HuH-7 (cell line): ENCODE measurements around the gene STK32B.
"Not testable (repeated sequence)": the region's sequence is repeated elsewhere in the genome, so short reads cannot be mapped to it uniquely, and the experiment has no call there.

Source experiments
- DNase-seq: peaks from one replicate; pipeline ENCODE4 v3.0.0; 2011; ENCODE audit warnings: low spot score

Gene STK32B

DNA sequence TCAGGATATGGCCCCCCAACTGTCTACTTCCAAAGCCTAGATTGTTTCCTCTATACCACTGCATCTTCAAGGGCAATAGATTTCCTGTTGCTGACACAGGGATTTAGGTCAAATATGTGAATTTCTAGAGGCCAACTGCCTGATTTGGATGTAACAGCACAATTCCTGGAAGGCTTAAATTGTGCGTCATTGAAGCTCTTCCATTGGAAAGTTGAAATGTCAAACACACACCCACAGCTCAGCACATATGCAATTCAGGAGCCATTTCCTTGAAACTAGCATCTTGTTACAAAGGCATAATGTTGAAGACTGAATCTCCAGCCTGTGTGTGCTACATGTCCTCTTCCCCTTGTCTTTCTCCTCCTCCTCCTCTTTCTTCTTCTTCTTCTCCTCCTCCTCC lies 158.6 kb downstream of the STK32B start:
- no peak for DNase-seq

GRCh38 chr4:5211282-5211839 lies 160.1 kb downstream of the STK32B start:
- DNase-seq: no peak

GRCh38 chr4:5212255-5213013 lies 161.2 kb downstream of the STK32B start:
- DNase-seq: no peak

- DNase-seq: no peak
These were observed 161.9 kb downstream of the STK32B start for GRCh38 chr4:5213087-5213595.

DNA sequence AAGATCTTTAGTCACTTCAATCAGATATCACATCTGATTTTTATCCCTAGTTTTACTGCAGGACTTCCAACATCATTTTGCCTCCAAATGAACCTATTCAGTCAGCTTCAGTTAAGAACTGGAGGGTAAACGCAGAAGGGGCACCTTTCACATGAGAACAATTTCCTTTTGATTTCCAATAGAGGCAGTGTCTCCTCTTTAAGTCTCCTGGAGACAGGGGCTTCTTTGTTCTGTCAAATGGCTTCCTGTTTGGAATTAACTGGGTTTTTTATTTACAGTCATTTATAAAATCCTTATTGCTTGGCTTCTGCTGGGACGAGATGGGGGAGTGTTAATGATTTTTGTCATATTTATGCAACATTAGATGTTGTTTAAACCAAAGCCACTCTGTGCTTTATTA lies 164.0 kb downstream of the STK32B start:
- no peak for DNase-seq

- no peak for DNase-seq
These were observed 166.1 kb downstream of the STK32B start for GRCh38 chr4:5217421-5217820.

GRCh38 chr4:5218376-5219069 lies 167.2 kb downstream of the STK32B start:
- DNase-seq: no peak

GRCh38 chr4:5220028-5220427 lies 168.7 kb downstream of the STK32B start:
- no peak for DNase-seq

DNA sequence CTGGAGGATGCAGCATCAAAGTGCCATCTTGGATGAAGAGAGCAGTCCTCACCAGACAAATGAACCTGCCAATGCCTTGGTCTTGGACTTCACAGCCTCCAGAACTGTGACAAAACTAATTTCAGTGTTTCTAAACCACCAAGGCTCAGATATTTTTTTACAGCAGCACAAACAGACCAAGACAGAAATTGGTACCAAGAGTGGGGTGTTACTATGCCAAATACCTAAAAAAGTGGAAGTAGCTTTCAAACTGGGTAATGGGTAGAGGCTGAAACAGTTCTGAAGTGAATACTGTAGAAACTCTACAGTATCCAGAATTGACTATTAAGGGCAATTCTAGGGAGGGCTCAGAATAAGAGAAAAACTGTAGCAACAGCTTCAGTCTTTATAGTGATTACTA lies 170.8 kb downstream of the STK32B start:
- no peak for DNase-seq

DNA sequence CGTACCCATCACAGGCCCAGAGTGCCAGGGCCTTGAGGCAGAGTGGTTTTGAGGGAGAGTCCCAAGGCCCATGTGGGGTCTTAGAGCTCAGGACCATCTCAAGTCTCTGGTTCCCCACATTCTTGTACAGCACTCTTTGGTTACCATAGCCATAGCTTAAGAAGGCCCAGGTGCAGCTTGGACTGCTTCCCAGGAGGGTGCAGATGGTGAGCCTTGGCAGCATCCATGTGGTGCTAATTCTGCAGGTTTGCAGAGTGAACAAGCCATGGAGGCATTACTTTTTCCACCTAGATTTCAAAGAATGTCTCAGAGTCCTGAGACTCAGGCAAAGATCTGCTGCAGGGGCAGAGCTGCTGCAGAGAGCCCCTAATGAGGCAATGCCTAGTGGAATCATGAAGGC lies 171.7 kb downstream of the STK32B start:
- no peak for DNase-seq

DNA sequence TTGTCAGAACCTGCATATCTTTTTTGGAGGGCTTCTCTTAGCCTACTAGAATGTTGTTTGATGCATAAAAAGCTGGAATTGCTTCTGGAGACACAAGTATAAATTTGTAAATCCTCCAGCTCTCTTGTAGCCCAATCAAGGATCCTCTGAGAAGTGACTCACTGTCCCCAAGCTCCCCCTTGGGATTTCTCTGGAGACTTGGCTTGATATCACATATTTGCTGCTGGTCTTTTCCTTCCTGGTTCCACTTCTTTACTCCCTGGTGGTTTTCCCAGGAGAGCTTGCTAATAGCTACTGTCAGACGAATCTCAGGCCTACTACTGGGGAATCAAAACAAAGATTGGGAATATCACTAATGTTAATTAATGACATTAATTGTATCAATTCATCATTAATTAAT lies 173.1 kb downstream of the STK32B start:
- no peak for DNase-seq

DNA sequence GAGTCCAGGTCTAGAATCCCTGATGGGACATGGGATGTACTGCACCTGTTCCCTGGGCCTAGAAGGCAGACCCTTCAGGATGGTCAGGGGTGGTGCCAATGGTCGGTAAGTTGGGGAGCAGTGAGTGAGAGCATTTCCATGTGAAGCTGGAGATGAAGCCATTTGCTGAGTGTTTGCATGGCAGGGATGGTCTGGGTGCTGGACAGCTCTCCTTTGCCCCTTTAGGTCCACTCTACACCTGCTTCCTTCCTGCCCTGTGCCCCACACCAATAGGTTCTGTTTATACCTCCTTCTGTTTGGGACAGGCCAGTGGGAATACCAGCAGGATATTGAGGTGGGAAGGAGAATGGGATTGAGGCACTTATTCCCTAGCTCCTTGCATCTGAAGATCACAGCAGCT lies 181.3 kb downstream of the STK32B start:
- no peak for DNase-seq

GRCh38 chr4:5237086-5237660 lies 185.9 kb downstream of the STK32B start:
- DNase-seq: no peak

GRCh38 chr4:5238173-5238572 lies 186.9 kb downstream of the STK32B start:
- DNase-seq: no peak

DNA sequence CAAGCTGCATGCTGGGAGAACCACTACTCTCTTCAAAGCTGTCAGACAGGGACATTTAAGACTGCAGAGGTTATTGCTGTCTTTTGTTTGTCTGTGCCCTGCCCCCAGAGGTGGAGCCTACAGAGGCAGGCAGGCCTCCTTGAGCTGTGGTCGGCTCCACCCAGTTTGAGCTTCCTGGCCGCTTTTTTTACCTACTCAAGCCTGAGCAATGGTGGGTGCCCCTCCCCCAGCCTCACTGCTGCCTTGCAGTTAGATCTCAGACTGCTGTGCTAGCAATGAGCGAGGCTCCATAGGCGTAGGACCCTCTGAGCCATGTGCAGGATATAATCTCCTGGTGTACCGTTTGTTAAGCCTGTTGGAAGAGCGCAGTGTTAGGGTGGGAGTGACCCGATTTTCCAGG lies 195.8 kb downstream of the STK32B start:
- DNase-seq: not testable (repeated sequence)

DNA sequence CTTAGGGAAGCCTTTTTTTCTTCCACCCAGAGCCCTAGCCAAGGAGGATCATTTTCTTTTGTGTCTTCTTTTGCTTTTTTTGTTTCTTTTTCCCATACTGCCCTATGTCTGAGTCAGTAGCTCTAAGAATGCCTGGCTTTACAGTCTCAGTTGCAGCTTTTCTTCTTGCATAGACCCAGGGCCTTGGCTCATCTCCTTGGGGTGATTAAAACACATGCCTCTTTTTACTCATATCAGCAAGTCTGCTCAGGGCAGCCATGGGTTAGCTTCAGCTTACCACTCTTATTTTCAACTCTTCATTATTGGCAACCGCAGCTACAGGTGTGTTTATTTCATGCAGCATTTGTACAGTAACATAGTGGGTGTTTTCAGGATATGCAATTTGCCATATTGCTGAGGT lies 196.5 kb downstream of the STK32B start:
- no peak for DNase-seq

GRCh38 chr4:5249727-5250126 lies 198.4 kb downstream of the STK32B start:
- DNase-seq: no peak

DNA sequence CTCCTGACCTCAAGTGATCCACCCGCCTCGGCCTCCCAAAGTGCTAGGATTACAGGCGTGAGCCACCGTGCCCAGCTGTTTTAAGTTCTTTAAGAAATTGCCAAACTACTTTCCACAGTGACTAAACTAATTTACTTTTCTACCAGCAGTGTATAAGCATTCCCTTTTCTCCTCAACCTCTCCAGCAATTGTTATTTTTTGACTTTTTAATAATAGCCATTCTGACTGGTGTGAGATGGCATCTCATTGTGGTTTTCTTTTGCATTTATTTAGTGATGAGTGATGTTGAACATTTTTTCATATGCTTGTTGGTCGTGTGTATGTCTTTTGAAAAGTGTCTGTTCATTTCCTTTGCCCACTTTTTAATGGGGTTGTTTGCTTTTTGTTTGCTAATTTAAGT lies 199.3 kb downstream of the STK32B start:
- DNase-seq: not testable (repeated sequence)

DNA sequence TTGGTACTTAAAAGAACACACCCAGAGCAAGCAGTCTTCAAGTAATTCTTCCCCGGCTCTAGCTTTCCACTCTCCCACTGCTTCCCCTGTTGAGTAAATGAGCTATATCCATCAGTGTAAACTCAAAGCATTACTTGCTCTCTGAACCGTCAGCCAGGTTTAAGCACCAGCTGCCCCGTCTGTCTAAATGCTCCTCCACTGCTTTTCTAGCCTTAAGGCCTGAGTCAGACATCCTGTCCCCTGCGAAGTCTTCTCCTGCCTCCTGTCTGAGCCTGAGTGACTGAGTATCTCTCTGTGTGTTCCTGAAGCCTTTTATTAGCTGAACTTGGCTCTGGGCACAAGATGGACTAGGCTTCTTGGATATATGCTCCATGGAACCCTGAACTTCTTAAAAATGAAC lies 205.1 kb downstream of the STK32B start:
- no peak for DNase-seq

- DNase-seq: no peak
These were observed 205.8 kb downstream of the STK32B start for GRCh38 chr4:5257086-5257485.

DNA sequence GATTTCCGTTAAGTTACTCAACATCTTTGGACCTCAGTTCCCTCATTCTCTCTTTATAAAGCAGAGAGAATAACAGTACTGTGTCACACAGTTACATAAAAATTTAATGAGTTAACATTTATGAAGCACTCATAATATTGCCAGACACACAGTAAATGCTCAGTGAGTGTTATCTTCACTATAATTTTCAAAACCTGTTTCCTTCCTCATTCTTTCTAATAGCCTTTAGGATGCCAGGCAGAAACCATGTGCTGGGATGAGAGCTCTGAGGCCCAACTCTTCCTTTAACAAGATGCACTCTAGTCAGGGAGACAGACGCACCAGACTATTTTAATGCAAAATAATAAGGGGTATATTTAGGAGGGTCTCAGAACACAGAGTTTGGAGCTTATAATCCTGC lies 208.2 kb downstream of the STK32B start:
- DNase-seq: no peak

DNA sequence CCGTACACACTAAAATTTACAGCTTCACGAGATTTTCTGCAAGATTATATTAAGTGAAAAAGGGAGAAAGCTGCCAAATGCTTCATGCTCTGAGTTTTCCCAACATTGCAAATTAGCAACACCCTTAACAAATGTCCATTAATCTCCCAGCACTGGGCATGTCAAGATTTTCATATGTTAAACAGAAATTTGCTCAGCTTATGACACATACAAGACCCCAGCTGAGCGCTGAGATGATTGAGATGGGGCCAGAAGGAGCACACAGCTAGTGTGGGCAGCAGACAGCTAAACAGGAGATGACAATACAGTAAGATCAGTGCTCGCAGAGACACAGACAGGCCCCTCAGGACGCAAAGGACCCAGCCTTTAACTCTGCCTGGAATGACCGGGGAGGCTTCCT lies 208.8 kb downstream of the STK32B start:
- DNase-seq: no peak

DNA sequence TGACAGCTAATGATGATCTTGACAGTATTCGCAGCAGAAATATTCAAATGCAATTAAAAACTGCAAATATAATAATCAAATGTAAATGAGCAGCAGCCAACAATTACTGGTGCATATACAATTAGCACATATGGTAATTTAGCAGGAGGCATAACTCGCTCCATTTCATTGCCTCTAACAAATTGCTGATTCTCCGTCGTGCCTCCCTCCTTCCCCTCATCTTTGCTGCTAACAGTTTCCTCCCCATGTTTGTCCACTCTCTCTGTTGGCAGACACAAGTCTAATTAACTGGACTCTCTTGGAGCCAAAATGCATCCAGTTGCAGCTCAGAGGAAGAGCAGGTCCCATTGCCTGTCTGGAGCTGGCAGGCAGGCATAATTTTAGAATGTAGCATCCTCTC lies 210.6 kb downstream of the STK32B start:
- no peak for DNase-seq
